Breast epithelium (tissue), 4 donors: ENCODE measurements around the gene FLVCR2. TPM values are rescaled to one million over a fixed set of nuclear protein-coding genes. Genes with fewer than 3 reads are reported as not detected.

ENCODE experiments used
- DNase-seq, 2 donors: peaks; one replicate each; pipeline ENCODE4 v3.0.0-alpha.2; 2019; ENCODE audit warnings: low spot score in 2 of 2
- H3K27ac ChIP-seq, 2 donors: fragments of 200-600 bp; sonication (generic) in 1 of 2; one replicate each; pipeline ENCODE4 v1.5.1; 2016 to 2019; ENCODE audit warnings: mild to moderate bottlenecking in 1 of 2
- H3K27me3 ChIP-seq, 2 donors: fragments of 200-600 bp; sonication (generic) in 1 of 2; one replicate each; pipeline versions ENCODE4 v1.5.1 to v1.6.0; 2017 to 2019; ENCODE audit warnings: control low read depth in 1 of 2, mild to moderate bottlenecking in 1 of 2
- H3K36me3 ChIP-seq: fragments of 200-600 bp; one replicate; pipeline ENCODE4 v1.5.1; 2019
- H3K4me1 ChIP-seq, 2 donors: fragments of 200-600 bp; sonication (generic); one replicate each; pipeline ENCODE4 v1.5.1; 2016 to 2019; ENCODE audit warnings: control low read depth in 1 of 2
- H3K4me3 ChIP-seq, 3 donors: fragments of 200-600 bp; sonication (generic); 1 replicate in 2 of 3; 2 replicates in 1 of 3; pipeline ENCODE4 v1.5.1; 2016 to 2019; ENCODE audit warnings: mild to moderate bottlenecking in 3 of 3, moderate library complexity in 2 of 3
- H3K9me3 ChIP-seq, 2 donors: fragments of 200-600 bp; sonication (generic) in 1 of 2; one replicate each; pipeline ENCODE4 v1.5.1; 2016 to 2019; ENCODE audit warnings: control low read depth in 1 of 2
- CTCF ChIP-seq, 3 donors: fragments of 450-650 bp; IDR thresholded peaks; one replicate each; pipeline ENCODE4 v1.5.1; 2016 to 2017; ENCODE audit warnings: antibody characterized with exemption in 3 of 3, mild to moderate bottlenecking in 3 of 3, moderate library complexity in 3 of 3
- POLR2A ChIP-seq: fragments of 450-650 bp; IDR thresholded peaks from one replicate; pipeline ENCODE4 v1.6.1; 2016; ENCODE audit warnings: antibody characterized with exemption, mild to moderate bottlenecking, moderate library complexity
- POLR2AphosphoS5 ChIP-seq, 3 donors: sonication (generic); formaldehyde crosslinking; IDR thresholded peaks; one replicate each; pipeline ENCODE4 v1.6.1; 2017; ENCODE audit warnings: antibody characterized with exemption in 3 of 3
- intact Hi-C: fragments of 100-400 bp; cut with DNase I; formaldehyde crosslinking; loops from one replicate; pipeline ENCODE4 v1.15.1; 2023; ENCODE audit warnings: low total_unique reads
- total RNA-seq, 3 donors: library from RNA; depleted of rRNA; stranded (reverse); fragments of >200 nt; gene quantifications; one replicate each; pipeline ENCODE4 v1.1.0, GENCODE V29; 2016

The FLVCR2 gene
- total RNA-seq, 3 donors from 2014 or later, result 4.6 to 15.4 (median 9.1) TPM

- H3K27ac ChIP-seq, result no peak overlapping the region
- TF ChIP-seq CTCF (IDR thresholded peaks at IDR 0.05) (no peak), POLR2AphosphoS5 (IDR thresholded peaks at IDR 0.05) (no peak), POLR2A (no peak)
Measured at GRCh38 chr14:75649773-75650172, 71.4 kb downstream of the FLVCR2 start.

GRCh38 chr14:75650253-75651058, 72.0 kb downstream of the FLVCR2 start:
- Histone ChIP-seq H3K4me1 (no peaks in the 10 kb centered on the region), H3K27ac (no peak overlapping the region), H3K4me3 (no peak overlapping the region), H3K9me3 (no peaks in the 10 kb centered on the region), H3K36me3 (peaks cover 5% of the 10 kb centered on the region), H3K27me3 (no peaks in the 10 kb centered on the region)
- no peak for TF ChIP-seq CTCF (IDR thresholded peaks at IDR 0.05)
- no peak for TF ChIP-seq POLR2A
- no peak for TF ChIP-seq POLR2AphosphoS5 (IDR thresholded peaks at IDR 0.05)
- DNase-seq, result no peak
- intact Hi-C loops, result no loop called here

More at GRCh38 chr14:75649773-75650172, 71.4 kb downstream of the FLVCR2 start:
- intact Hi-C loops, result no loop called here
- Histone ChIP-seq H3K4me3 (no peak overlapping the region), H3K27me3 (no peaks in the 10 kb centered on the region), H3K36me3 (peaks cover 4% of the 10 kb centered on the region), H3K9me3 (no peaks in the 10 kb centered on the region), H3K4me1 (no peaks in the 10 kb centered on the region)
- no peak for DNase-seq

- DNase-seq, result no peak
- Histone ChIP-seq H3K27ac (no peak overlapping the region), H3K9me3 (no peaks in the 10 kb centered on the region), H3K27me3 (no peaks in the 10 kb centered on the region), H3K36me3 (peaks cover 5% of the 10 kb centered on the region), H3K4me3 (no peak overlapping the region), H3K4me1 (no peaks in the 10 kb centered on the region)
- intact Hi-C loops, result no loop called here
- TF ChIP-seq POLR2A, result no peak
- TF ChIP-seq CTCF (IDR thresholded peaks at IDR 0.05), result no peak
- TF ChIP-seq POLR2AphosphoS5 (IDR thresholded peaks at IDR 0.05), result no peak
Measured at GRCh38 chr14:75653563-75653962, 75.1 kb downstream of the FLVCR2 start.

GRCh38 chr14:75654127-75654732, 75.8 kb downstream of the FLVCR2 start:
- intact Hi-C loops, result loop anchor here (1.0 kb wide), 1 partner anchor 77 kb away; no protein-coding TSS in a partner anchor
- Histone ChIP-seq H3K4me3 (no peak overlapping the region), H3K9me3 (no peaks in the 10 kb centered on the region), H3K36me3 (peaks cover 5% of the 10 kb centered on the region), H3K27me3 (no peaks in the 10 kb centered on the region), H3K27ac (no peak overlapping the region), H3K4me1 (no peaks in the 10 kb centered on the region)
- DNase-seq, result peak; percentile 76 to 88
- TF ChIP-seq CTCF (IDR thresholded peaks at IDR 0.05), result peak; percentile 91 to 92 (median 91)
- peak in 2 of 3 donors; percentile 33 to 53 for TF ChIP-seq POLR2AphosphoS5 (IDR thresholded peaks at IDR 0.05)
- no peak for TF ChIP-seq POLR2A

GRCh38 chr14:75655235-75655634, 76.8 kb downstream of the FLVCR2 start:
- peaks cover 5% of the 10 kb centered on the region for H3K36me3 ChIP-seq

More at GRCh38 chr14:75655235-75655634, 76.8 kb downstream of the FLVCR2 start:
- intact Hi-C loops, result no loop called here
- no peak overlapping the region for H3K4me3 ChIP-seq
- H3K4me1 ChIP-seq, result no peaks in the 10 kb centered on the region
- H3K27me3 ChIP-seq, result no peaks in the 10 kb centered on the region
- no peaks in the 10 kb centered on the region for H3K9me3 ChIP-seq
- no peak overlapping the region for H3K27ac ChIP-seq
- DNase-seq, result no peak
- no peak for TF ChIP-seq POLR2A
- no peak for TF ChIP-seq POLR2AphosphoS5 (IDR thresholded peaks at IDR 0.05)
- no peak for TF ChIP-seq CTCF (IDR thresholded peaks at IDR 0.05)
